KMS-11 (cell line): ENCODE data around the gene PHYHD1.

Experiments used
- H2AFZ ChIP-seq: fragments of 200-600 bp; sonication (generic); 2 replicates; pipeline ENCODE4 v1.6.1; 2016; ENCODE audit warnings: antibody characterized with exemption, mixed run types, low read depth
- H3K27ac ChIP-seq: fragments of 200-600 bp; sonication (generic); 2 replicates; pipeline ENCODE4 v1.6.1; 2016; ENCODE audit warnings: mild to moderate bottlenecking, mixed run types
- H3K27me3 ChIP-seq: fragments of 200-600 bp; sonication (generic); 2 replicates; pipeline ENCODE4 v1.6.1; 2017; ENCODE audit warnings: mild to moderate bottlenecking, low read depth, mixed run types, moderate library complexity; ENCODE audit not compliant: insufficient read depth
- H3K36me3 ChIP-seq: fragments of 200-600 bp; sonication (generic); 2 replicates; pipeline ENCODE4 v1.6.1; 2017; ENCODE audit warnings: mild to moderate bottlenecking, mixed run types; ENCODE audit not compliant: insufficient read depth
- H3K4me1 ChIP-seq: fragments of 200-600 bp; sonication (generic); 2 replicates; pipeline ENCODE4 v1.6.1; 2016; ENCODE audit warnings: mild to moderate bottlenecking, low read depth, mixed run types; ENCODE audit not compliant: poor library complexity, severe bottlenecking
- H3K4me2 ChIP-seq: fragments of 200-600 bp; sonication (generic); 2 replicates; pipeline ENCODE4 v1.7.0; 2016; ENCODE audit warnings: mild to moderate bottlenecking, mixed run types
- H3K4me3 ChIP-seq: fragments of 200-600 bp; sonication (generic); IDR thresholded peaks from 2 replicates; pipeline ENCODE4 v1.6.1; 2017; ENCODE audit warnings: low read depth, low read length, mixed read lengths; ENCODE audit not compliant: insufficient read depth
- H3K79me2 ChIP-seq: fragments of 200-600 bp; sonication (generic); 2 replicates; pipeline ENCODE4 v1.6.1; 2016; ENCODE audit warnings: low read depth, mixed run types; ENCODE audit not compliant: insufficient read depth
- H3K9ac ChIP-seq: fragments of 200-600 bp; sonication (generic); 2 replicates; pipeline ENCODE4 v1.6.1; 2016; ENCODE audit warnings: mild to moderate bottlenecking, mixed run types
- H4K20me1 ChIP-seq: fragments of 200-600 bp; sonication (generic); 2 replicates; pipeline ENCODE4 v1.6.1; 2016; ENCODE audit warnings: mild to moderate bottlenecking, mixed run types; ENCODE audit not compliant: insufficient read depth
- CTCF ChIP-seq: fragments of 200-600 bp; sonication (generic); conservative IDR thresholded peaks from 2 replicates; pipeline ENCODE4 v1.6.1; 2017; ENCODE audit warnings: low read depth, mild to moderate bottlenecking, antibody characterized with exemption, low read length, moderate library complexity, mixed read lengths

PHYHD1 gene

GRCh38 chr9:128893354-128893753 lies 27.4 kb upstream of the PHYHD1 start:
- H3K9ac ChIP-seq = no peak overlapping the region
- H3K4me2 ChIP-seq = no peak overlapping the region
- H3K27ac ChIP-seq = no peak overlapping the region
- H3K36me3 ChIP-seq = no peaks in the 10 kb centered on the region; the same call in 1 of the 2 replicates
- no peaks in the 10 kb centered on the region for H3K27me3 ChIP-seq
- H3K4me1 ChIP-seq = peaks cover 8% of the 10 kb centered on the region
- no peak for TF ChIP-seq CTCF
- H2AFZ ChIP-seq = no peak overlapping the region
- no peak overlapping the region for H3K4me3 ChIP-seq
- no peaks in the 10 kb centered on the region for H4K20me1 ChIP-seq
- no peaks in the 10 kb centered on the region; the same call in 1 of the 2 replicates for H3K79me2 ChIP-seq

GRCh38 chr9:128894764-128895163 lies 26.0 kb upstream of the PHYHD1 start:
- Histone ChIP-seq H3K27ac (no peak overlapping the region), H3K79me2 (no peaks in the 10 kb centered on the region), H3K4me1 (peaks cover 8% of the 10 kb centered on the region), H3K4me2 (no peak overlapping the region), H4K20me1 (no peaks in the 10 kb centered on the region), H2AFZ (no peak overlapping the region), H3K4me3 (no peak overlapping the region), H3K27me3 (no peaks in the 10 kb centered on the region), H3K9ac (no peak overlapping the region), H3K36me3 (no peaks in the 10 kb centered on the region; the same call in 1 of the 2 replicates)
- TF ChIP-seq CTCF = no peak

GRCh38 chr9:128895556-128895955 lies 25.2 kb upstream of the PHYHD1 start:
- H3K27me3 ChIP-seq = no peaks in the 10 kb centered on the region
- H3K4me1 ChIP-seq = peaks cover 8% of the 10 kb centered on the region
- no peaks in the 10 kb centered on the region for H4K20me1 ChIP-seq
- H3K27ac ChIP-seq = no peak overlapping the region
- no peak overlapping the region for H3K4me3 ChIP-seq
- H3K79me2 ChIP-seq = no peaks in the 10 kb centered on the region
- no peak overlapping the region for H2AFZ ChIP-seq
- no peaks in the 10 kb centered on the region; the same call in 1 of the 2 replicates for H3K36me3 ChIP-seq
- no peak overlapping the region for H3K9ac ChIP-seq
- H3K4me2 ChIP-seq = no peak overlapping the region
- TF ChIP-seq CTCF = no peak

GRCh38 chr9:128898382-128898781 lies 22.4 kb upstream of the PHYHD1 start:
- no peak for TF ChIP-seq CTCF
- H2AFZ ChIP-seq = no peak overlapping the region
- no peak overlapping the region for H3K9ac ChIP-seq
- no peaks in the 10 kb centered on the region for H3K79me2 ChIP-seq
- H3K4me1 ChIP-seq = peaks cover 8% of the 10 kb centered on the region
- no peaks in the 10 kb centered on the region; the same call in 1 of the 2 replicates for H3K36me3 ChIP-seq
- H3K4me2 ChIP-seq = no peak overlapping the region
- no peaks in the 10 kb centered on the region for H3K27me3 ChIP-seq
- H4K20me1 ChIP-seq = no peaks in the 10 kb centered on the region
- H3K27ac ChIP-seq = no peak overlapping the region
- no peak overlapping the region for H3K4me3 ChIP-seq
